H9 (cell line): ENCODE results near the gene CUEDC1. TPM values are rescaled to one million over a fixed set of nuclear protein-coding genes. Genes with fewer than 3 reads are reported as not detected.

Experiments
- DNase-seq: peaks from one replicate; pipeline ENCODE4 v3.0.0-alpha.2; 2017
- H2AFZ ChIP-seq: one replicate; pipeline ENCODE4 v1.6.1; 2013; ENCODE audit warnings: mild to moderate bottlenecking, low read length, control low read depth, moderate library complexity
- H2AK5ac ChIP-seq: 2 replicates; pipeline ENCODE4 v1.6.1; 2013; ENCODE audit warnings: low read length, control low read depth, mixed read lengths; ENCODE audit not compliant: insufficient read length
- H2BK120ac ChIP-seq: one replicate; pipeline ENCODE4 v1.6.1; 2013; ENCODE audit warnings: low read depth, mild to moderate bottlenecking, low read length, control low read depth, inconsistent platforms; ENCODE audit not compliant: poor library complexity, severe bottlenecking
- H2BK12ac ChIP-seq: 2 replicates; pipeline ENCODE4 v1.6.1; 2013; ENCODE audit warnings: low read length, control low read depth, mixed read lengths, low read depth; ENCODE audit not compliant: insufficient read length
- H2BK15ac ChIP-seq: 2 replicates; pipeline ENCODE4 v1.6.1; 2013; ENCODE audit warnings: low read depth, low read length, control low read depth
- H2BK20ac ChIP-seq: one replicate; pipeline ENCODE4 v1.6.1; 2013; ENCODE audit warnings: low read depth, mild to moderate bottlenecking, low read length, control low read depth, inconsistent platforms; ENCODE audit not compliant: poor library complexity, severe bottlenecking
- H2BK5ac ChIP-seq: 2 replicates; pipeline ENCODE4 v1.6.1; 2013; ENCODE audit warnings: low read length, control low read depth, mixed read lengths; ENCODE audit not compliant: insufficient read length
- H3K14ac ChIP-seq: 2 replicates; pipeline ENCODE4 v1.6.1; 2013; ENCODE audit warnings: low read length, control low read depth; ENCODE audit not compliant: insufficient read depth
- H3K18ac ChIP-seq: 2 replicates; pipeline ENCODE4 v1.6.1; 2013; ENCODE audit warnings: low read depth, mild to moderate bottlenecking, mixed read lengths, low read length, control low read depth; ENCODE audit not compliant: insufficient read length
- H3K23ac ChIP-seq: 2 replicates; pipeline ENCODE4 v1.6.1; 2013; ENCODE audit warnings: low read length, control low read depth, mixed read lengths, low read depth; ENCODE audit not compliant: insufficient read length
- H3K23me2 ChIP-seq: 2 replicates; pipeline ENCODE4 v1.6.1; 2013; ENCODE audit warnings: low read depth, mild to moderate bottlenecking, mixed read lengths, low read length, control low read depth; ENCODE audit not compliant: insufficient read length, poor library complexity, severe bottlenecking
- H3K27ac ChIP-seq: 2 replicates; pipeline ENCODE4 v1.5.1; 2013; ENCODE audit warnings: low read length, control low read depth, mixed read lengths, low read depth; ENCODE audit not compliant: insufficient read length
- H3K27me3 ChIP-seq: 2 replicates; pipeline ENCODE4 v1.6.1; 2013; ENCODE audit warnings: low read length, control low read depth, inconsistent platforms; ENCODE audit not compliant: insufficient read depth
- H3K4ac ChIP-seq: 2 replicates; pipeline ENCODE4 v1.6.1; 2013; ENCODE audit warnings: low read depth, mild to moderate bottlenecking, control low read depth, inconsistent platforms, low read length, moderate library complexity
- H3K4me1 ChIP-seq: 2 replicates; pipeline ENCODE4 v1.6.1; 2013; ENCODE audit warnings: low read length, control low read depth, inconsistent platforms; ENCODE audit not compliant: insufficient read depth
- H3K4me2 ChIP-seq: 2 replicates; pipeline ENCODE4 v1.6.1; 2013; ENCODE audit warnings: low read length, control low read depth, mixed read lengths; ENCODE audit not compliant: insufficient read length, insufficient read depth
- H3K56ac ChIP-seq: 2 replicates; pipeline ENCODE4 v1.6.1; 2013; ENCODE audit warnings: low read depth, mild to moderate bottlenecking, mixed read lengths, low read length, control low read depth; ENCODE audit not compliant: insufficient read length
- H3K79me1 ChIP-seq: 2 replicates; pipeline ENCODE4 v1.6.1; 2013; ENCODE audit warnings: low read depth, mild to moderate bottlenecking, moderate library complexity, low read length, control low read depth, inconsistent platforms; ENCODE audit not compliant: insufficient read depth, poor library complexity, severe bottlenecking
- H3K79me2 ChIP-seq: 2 replicates; pipeline ENCODE4 v1.6.1; 2013; ENCODE audit warnings: low read length, control low read depth, inconsistent platforms; ENCODE audit not compliant: insufficient read depth
- H3K9ac ChIP-seq: 2 replicates; pipeline ENCODE4 v1.6.1; 2013; ENCODE audit warnings: low read length, control low read depth, mixed read lengths; ENCODE audit not compliant: insufficient read length; ENCODE audit errors: extremely low read depth
- H3K9me3 ChIP-seq: one replicate; pipeline ENCODE4 v1.6.1; 2013; ENCODE audit warnings: low read depth, low read length, inconsistent platforms; ENCODE audit not compliant: control insufficient read depth
- H3T11ph ChIP-seq: one replicate; pipeline ENCODE4 v1.6.1; 2013; ENCODE audit warnings: mild to moderate bottlenecking, low read length, control low read depth, inconsistent platforms
- H4K20me1 ChIP-seq: one replicate; pipeline ENCODE4 v1.6.1; 2013; ENCODE audit not compliant: control insufficient read depth, insufficient read length, insufficient read depth
- H4K5ac ChIP-seq: 2 replicates; pipeline ENCODE4 v1.6.1; 2013; ENCODE audit warnings: low read depth, mild to moderate bottlenecking, mixed read lengths, low read length, control low read depth; ENCODE audit not compliant: insufficient read length
- H4K8ac ChIP-seq: replicated peaks from 2 replicates; pipeline ENCODE4 v1.6.1; 2013; ENCODE audit warnings: low read length, control low read depth, mixed read lengths, low read depth; ENCODE audit not compliant: insufficient read length
- H4K91ac ChIP-seq: 2 replicates; pipeline ENCODE4 v1.6.1; 2013; ENCODE audit warnings: low read depth, mild to moderate bottlenecking, moderate library complexity, mixed read lengths, low read length, control low read depth; ENCODE audit not compliant: insufficient read length
- H3K27ac Mint-ChIP-seq, 3 experiments: 2 replicates in 2 of 3; 3 replicates in 1 of 3; pipeline ENCODE4 v1.8.0; 2020 to 2021; ENCODE audit warnings: mixed read lengths in 3 of 3, mild to moderate bottlenecking in 1 of 3, moderate library complexity in 1 of 3
- H3K27me3 Mint-ChIP-seq: 2 replicates; pipeline ENCODE4 v1.8.0; 2021; ENCODE audit warnings: low read depth, mild to moderate bottlenecking, moderate library complexity, mixed read lengths
- H3K36me3 Mint-ChIP-seq, 3 experiments: 2 replicates in 2 of 3; 3 replicates in 1 of 3; pipeline ENCODE4 v1.8.0; 2020 to 2021; ENCODE audit warnings: low read depth in 3 of 3, mixed read lengths in 3 of 3; ENCODE audit not compliant: insufficient read depth in 1 of 3
- H3K4me1 Mint-ChIP-seq, 2 experiments: 2 replicates each; pipeline ENCODE4 v1.8.0; 2020; ENCODE audit warnings: mixed read lengths in 2 of 2
- H3K4me3 Mint-ChIP-seq, 2 experiments: 2 replicates in 1 of 2; 3 replicates in 1 of 2; pipeline ENCODE4 v1.8.0; 2020 to 2021; ENCODE audit warnings: mild to moderate bottlenecking in 2 of 2, mixed read lengths in 2 of 2, moderate library complexity in 1 of 2
- H3K9me3 Mint-ChIP-seq, 2 experiments: 2 replicates in 1 of 2; 3 replicates in 1 of 2; pipeline ENCODE4 v1.8.0; 2020; ENCODE audit warnings: mild to moderate bottlenecking in 2 of 2, mixed read lengths in 2 of 2, moderate library complexity in 1 of 2
- WGBS: extraction: QIAGEN DNeasy Blood & Tissue Kit; methylation state at CpG from one replicate; pipeline ENCODE4 v1.1.7; 2013; ENCODE audit warnings: missing lambda C conversion rate, low lambda C conversion rate, mixed read lengths; ENCODE audit not compliant: insufficient read length; ENCODE audit errors: extremely low coverage; 5-methylcytosine and 5-hydroxymethylcytosine counted together
- total RNA-seq: library from RNA; stranded (reverse); gene quantifications from 2 replicates; pipeline ENCODE4 v1.2.1, GENCODE V29; 2021
- TF ChIP-seq, protein P1 (sequence below): fragments of 200-600 bp; sonication (generic); conservative IDR thresholded peaks from 3 replicates; pipeline ENCODE4 v1.8.0; 2021; ENCODE audit warnings: antibody characterized with exemption, mild to moderate bottlenecking

The CUEDC1 gene
- total RNA-seq, 1 experiment from 2014 or later = 7.3 TPM

DNA sequence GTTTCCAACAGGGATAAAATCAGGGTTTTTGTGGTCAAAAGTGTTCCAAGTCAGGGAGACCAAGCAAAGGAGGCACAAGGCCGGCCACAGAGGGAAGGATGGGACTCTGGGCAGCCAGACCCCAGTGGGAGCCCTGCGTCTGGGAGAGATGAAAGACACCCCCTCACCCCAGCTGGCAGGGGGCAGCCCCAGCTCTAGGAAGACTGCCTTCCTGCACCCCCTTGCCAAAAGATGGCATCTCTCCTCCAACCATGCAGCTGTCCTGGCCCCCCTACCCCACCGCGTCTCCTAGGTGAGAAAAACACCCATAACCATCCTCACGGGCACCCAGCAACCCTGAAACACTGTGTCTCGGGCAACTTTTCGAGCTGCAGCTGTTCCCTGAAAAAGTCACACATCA is 51.3 kb downstream of the CUEDC1 start:
- Histone ChIP-seq H2AFZ (no peak overlapping the region), H3K4me1 (no peaks in the 10 kb centered on the region; the same call in 1 of the 2 replicates), H3K56ac (no peak overlapping the region), H3K9me3 (no peaks in the 10 kb centered on the region), H2BK12ac (no peak overlapping the region), H3K79me2 (no peaks in the 10 kb centered on the region), H4K8ac (no peak overlapping the region), H3K23me2 (no peaks in the 10 kb centered on the region), H3K23ac (no peak overlapping the region), H3K4me2 (no peak overlapping the region), H3K79me1 (no peaks in the 10 kb centered on the region), H2BK15ac (no peak overlapping the region), H3T11ph (no peak overlapping the region), H2BK20ac (no peak overlapping the region), H4K20me1 (no peaks in the 10 kb centered on the region), H3K4ac (no peak overlapping the region), H3K14ac (no peak overlapping the region), H2BK120ac (no peak overlapping the region), H3K27me3 (no peaks in the 10 kb centered on the region), H3K18ac (no peak overlapping the region), H4K5ac (no peak overlapping the region), H4K91ac (no peak overlapping the region), H2AK5ac (no peak overlapping the region), H2BK5ac (no peak overlapping the region), H3K9ac (no peak overlapping the region), H3K27ac (no peak overlapping the region)
- H3K4me1 Mint-ChIP-seq = peaks cover 47 to 51% of the 10 kb centered on the region in 2 experiments
- WGBS = no CpG with 5 or more reads among the region's 7 CpGs
- H3K9me3 Mint-ChIP-seq = no peaks in the 10 kb centered on the region; a peak in 2 of 5 replicates
- TF ChIP-seq, protein P1, sequence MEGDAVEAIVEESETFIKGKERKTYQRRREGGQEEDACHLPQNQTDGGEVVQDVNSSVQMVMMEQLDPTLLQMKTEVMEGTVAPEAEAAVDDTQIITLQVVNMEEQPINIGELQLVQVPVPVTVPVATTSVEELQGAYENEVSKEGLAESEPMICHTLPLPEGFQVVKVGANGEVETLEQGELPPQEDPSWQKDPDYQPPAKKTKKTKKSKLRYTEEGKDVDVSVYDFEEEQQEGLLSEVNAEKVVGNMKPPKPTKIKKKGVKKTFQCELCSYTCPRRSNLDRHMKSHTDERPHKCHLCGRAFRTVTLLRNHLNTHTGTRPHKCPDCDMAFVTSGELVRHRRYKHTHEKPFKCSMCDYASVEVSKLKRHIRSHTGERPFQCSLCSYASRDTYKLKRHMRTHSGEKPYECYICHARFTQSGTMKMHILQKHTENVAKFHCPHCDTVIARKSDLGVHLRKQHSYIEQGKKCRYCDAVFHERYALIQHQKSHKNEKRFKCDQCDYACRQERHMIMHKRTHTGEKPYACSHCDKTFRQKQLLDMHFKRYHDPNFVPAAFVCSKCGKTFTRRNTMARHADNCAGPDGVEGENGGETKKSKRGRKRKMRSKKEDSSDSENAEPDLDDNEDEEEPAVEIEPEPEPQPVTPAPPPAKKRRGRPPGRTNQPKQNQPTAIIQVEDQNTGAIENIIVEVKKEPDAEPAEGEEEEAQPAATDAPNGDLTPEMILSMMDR = no peak
- no peaks in the 10 kb centered on the region for H3K36me3 Mint-ChIP-seq
- no peaks in the 10 kb centered on the region; the same call in 1 of the 2 replicates for H3K27me3 Mint-ChIP-seq
- H3K27ac Mint-ChIP-seq = peak overlapping the region; percentile 10 to 70 (median 65); a peak in 4 of 7 replicates
- H3K4me3 Mint-ChIP-seq = 0 out of 5 replicates have a peak overlapping the region, but pooled peaks of 1 of the 2 experiments have one; percentile 17
- no peak for DNase-seq
